GM12801 (cell line): ENCODE results near the gene CAV1.

Source experiments
- TF ChIP-seq, protein P1 (sequence below): IDR thresholded peaks from one replicate; pipeline ENCODE4 v1.5.1; 2011; ENCODE audit warnings: control low read depth; ENCODE audit not compliant: insufficient read length; ENCODE audit errors: extremely low read depth

The CAV1 gene

DNA sequence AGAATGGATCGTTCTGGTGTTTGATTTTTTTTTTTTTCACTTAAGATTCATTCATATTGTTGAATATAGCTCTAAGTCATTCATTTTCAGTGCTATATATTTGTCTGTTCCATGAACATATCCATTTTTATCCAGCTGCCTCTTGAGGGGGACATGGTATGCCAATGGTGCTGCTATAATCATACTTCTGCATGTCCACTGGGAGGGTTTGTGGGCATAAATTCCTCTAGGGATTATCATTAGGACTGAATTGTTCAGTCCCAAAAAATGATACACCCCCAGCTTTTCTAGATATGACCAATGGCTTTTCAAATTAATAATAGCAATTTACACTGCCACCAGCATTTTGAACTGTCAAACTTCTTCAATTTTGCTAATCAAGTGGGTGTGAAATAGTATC, 41.1 kb downstream of the CAV1 start:
- TF ChIP-seq, protein P1, sequence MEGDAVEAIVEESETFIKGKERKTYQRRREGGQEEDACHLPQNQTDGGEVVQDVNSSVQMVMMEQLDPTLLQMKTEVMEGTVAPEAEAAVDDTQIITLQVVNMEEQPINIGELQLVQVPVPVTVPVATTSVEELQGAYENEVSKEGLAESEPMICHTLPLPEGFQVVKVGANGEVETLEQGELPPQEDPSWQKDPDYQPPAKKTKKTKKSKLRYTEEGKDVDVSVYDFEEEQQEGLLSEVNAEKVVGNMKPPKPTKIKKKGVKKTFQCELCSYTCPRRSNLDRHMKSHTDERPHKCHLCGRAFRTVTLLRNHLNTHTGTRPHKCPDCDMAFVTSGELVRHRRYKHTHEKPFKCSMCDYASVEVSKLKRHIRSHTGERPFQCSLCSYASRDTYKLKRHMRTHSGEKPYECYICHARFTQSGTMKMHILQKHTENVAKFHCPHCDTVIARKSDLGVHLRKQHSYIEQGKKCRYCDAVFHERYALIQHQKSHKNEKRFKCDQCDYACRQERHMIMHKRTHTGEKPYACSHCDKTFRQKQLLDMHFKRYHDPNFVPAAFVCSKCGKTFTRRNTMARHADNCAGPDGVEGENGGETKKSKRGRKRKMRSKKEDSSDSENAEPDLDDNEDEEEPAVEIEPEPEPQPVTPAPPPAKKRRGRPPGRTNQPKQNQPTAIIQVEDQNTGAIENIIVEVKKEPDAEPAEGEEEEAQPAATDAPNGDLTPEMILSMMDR, result no peak

DNA sequence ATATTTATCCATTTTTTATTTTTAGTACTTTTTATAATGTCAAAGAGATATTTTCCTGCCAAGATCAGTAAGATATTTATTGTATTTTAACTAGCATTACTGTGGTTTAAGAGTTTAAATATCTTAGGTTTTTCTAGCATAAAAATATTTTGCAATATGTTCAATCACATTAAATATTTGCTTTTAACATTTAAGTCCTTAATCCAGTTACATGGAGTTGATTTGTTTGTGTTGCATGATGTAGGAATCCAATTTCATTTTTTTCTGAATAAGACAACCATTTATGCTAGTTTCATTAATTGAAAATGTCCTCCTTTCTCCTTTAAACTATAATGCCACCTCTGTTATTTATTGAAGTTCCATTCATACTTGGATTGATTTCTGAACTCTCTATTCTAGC, 41.8 kb downstream of the CAV1 start:
- TF ChIP-seq, protein P1, result no peak

DNA sequence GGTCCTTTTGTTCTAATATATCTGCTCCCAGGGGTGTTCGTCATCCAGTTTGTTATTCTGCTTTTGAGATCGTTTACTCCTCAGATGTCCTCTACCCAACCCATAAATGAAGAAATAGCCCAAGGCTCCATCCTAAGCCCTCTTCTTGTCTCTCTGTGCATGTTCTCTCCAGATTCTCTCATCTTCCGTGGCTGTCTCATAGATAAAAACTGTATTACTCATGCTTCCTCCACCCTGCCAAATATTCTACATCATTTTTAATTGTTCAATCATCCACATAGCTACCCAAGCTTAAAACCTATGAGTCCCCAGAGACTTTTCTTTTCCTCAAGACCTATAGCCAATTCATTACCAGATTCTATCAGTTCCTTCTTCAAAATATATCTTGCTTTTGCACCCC, 44.9 kb downstream of the CAV1 start:
- TF ChIP-seq, protein P1, result no peak

DNA sequence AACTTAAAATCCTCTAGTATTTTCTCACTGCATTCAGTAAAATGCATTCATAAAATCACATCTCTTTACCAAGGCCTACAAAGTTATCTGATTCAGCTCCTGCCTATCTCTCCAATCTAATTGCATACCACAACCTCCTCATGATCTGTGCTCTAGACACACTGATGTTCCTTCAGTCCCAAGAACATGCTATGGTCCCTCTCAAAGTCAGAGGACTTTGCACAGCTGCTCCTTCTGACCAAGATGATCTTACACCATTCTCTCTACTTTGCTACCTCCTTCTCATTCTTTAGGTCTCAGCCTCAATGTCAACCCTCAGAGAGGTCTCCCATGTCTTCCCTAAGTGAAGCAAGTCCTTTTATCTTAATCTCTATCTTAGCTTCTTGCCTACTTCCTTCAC, 45.5 kb downstream of the CAV1 start:
- TF ChIP-seq, protein P1, result no peak

DNA sequence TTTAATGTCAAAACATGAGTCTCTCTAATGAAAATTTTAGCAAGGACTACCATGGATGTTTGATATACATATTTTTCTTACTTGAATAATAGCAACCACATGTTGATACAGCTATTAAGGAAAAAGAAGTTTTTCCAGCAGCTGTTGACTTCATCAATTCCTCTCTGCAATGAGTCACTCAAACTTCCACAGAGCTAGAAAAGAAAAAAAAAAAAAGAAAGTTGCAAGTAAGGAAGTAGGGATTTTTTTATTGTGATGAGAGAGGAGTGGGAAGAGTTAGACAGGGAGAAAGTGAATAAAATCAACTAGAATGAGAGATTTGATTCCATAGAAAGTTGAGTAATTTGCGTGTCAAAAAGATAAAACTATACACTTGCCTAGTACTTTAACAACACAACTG, 46.2 kb downstream of the CAV1 start:
- TF ChIP-seq, protein P1, result no peak

DNA sequence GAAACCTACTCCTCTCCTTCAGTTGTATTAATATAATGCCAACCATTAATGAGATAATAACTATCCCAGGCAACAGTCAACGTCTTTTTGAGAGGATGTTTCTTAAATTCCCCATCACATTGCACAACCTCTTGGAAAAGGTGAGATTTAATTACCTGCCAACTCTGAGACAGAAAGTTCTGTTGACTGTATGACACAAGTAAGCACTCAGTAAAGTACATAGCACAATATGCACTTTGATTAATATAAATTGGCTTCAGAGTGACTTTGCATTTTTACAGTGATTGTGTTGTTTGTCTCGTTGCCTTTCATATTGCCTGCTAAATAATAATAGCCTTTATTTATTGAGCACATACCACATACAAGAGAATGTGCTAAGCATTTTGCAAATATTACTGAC, 46.7 kb downstream of the CAV1 start:
- TF ChIP-seq, protein P1, result no peak

DNA sequence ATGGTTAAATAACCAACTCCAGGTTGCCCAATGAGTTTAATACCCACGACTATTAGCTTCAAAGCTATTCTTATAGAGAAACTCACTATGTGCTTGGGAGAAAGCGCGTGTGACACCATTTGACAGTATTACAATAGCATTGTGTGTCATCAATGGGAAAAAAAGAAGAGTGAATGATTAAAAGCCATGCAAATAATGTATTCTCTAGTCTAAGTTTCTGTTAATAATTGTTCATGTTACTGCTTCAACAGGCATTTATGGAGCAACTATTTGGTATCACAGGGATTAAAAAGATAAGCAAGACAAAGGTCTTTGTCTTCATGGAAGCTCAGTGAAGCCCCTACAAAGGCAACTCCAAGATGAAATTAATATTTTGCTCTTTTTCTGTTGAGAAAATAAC, 47.2 kb downstream of the CAV1 start:
- TF ChIP-seq, protein P1, result no peak

DNA sequence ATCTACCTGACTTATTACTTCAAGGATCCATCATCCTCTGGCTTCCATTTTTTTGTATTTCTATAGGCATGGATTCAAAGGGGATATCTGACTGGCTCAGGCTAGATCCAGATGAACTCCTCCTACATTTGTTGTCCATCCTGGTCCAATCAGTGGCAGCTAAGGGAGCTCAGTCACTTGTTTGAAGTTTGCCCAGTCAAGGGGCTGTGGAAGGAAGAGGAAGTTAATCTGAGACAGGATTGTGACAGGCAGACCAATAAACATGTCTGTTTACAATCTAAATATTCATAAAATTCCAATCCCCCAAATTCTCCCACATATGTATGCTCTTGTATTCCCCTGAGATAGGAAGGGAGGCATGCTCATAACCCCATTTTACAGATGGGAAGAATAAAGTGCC, 48.7 kb downstream of the CAV1 start:
- TF ChIP-seq, protein P1, result no peak
